Measurements from ENCODE around the gene NEAT1. TPM values are rescaled to one million over a fixed set of nuclear protein-coding genes. Genes with fewer than 3 reads are reported as not detected.

The NEAT1 gene
- total and polyA plus RNA-seq, 9 of the 15 experiments (the other 6 are each of a cell fraction or from before 2014, with no cell fraction given), result 20.1 to 389 (median 62.8) TPM

DNA sequence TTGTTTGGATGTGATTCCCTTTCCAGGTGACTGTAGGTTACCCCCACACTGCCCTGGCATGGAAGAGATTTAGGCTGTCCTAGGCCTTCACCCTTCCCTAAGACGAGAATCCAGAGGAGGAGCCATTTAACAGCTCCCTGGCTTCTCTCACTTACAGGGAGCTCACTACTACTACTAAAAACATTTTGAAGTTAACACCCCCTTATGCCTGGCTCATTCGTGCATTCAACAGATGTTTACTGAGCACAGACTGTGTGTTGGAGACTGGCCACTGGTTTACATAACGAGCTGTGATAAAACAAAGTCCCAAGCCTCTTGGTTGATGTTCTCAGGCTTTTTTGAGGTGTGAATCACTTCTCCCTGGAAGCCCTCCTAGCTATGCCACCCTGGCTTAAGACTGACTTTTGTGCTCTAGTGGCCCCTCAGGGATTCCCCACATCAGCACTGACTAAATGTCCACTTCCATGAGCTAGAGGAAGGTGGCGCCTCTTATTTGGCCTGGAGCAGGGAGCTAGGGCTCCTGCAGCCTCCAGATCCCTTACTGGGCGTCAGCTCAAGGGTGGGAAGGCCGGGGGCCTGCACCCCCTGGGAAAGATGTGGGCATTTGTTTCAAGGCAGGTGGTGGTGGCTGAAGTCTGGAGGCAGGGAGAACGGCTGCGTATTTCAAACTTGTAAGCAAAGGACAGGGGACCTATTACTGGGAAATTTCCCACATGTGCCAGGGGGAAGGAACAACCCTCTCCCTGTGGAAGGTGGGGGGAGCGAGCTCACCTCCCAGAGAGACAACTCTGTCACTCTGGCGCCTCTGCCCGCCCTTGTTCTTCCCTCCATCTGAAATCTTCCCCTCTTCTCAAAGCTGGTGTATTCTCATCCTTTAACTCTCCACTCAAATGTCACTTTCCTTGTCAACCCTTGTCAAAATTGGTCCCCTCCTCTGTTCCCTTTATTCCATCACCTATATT lies 56.9 kb downstream of the NEAT1 start (continued):
- TF ChIP-seq FOXA3 (CRISPR knock-in tag; conservative IDR thresholded peaks at IDR 0.05 in 1 of 2, IDR thresholded peaks at IDR 0.05 in 1 of 2), result 0 out of 4 replicates have a peak, but pooled peaks of 1 of the 2 experiments have one; percentile 44
- TF ChIP-seq NFIC (IDR thresholded peaks at IDR 0.05), result peak; percentile 18; the same call in 1 of the 2 replicates
- TF ChIP-seq SMC3 (conservative IDR thresholded peaks at IDR 0.05; ENCODE audit: insufficient read depth, low read depth, low read length), result peak; percentile 22; the same call in 1 of the 2 replicates
- TF ChIP-seq USF1 (CRISPR knock-in tag; IDR thresholded peaks at IDR 0.05), result no peak
- no peak for TF ChIP-seq C11orf30 (IDR thresholded peaks at IDR 0.05; ENCODE audit: low read depth)
- TF ChIP-seq HIVEP1 (CRISPR knock-in tag; IDR thresholded peaks at IDR 0.05), result no peak
- no peak for TF ChIP-seq PHF20 (IDR thresholded peaks at IDR 0.05; ENCODE audit: partially characterized antibody)
- TF ChIP-seq E2F3 (CRISPR knock-in tag; IDR thresholded peaks at IDR 0.05), result no peak
- no peak for TF ChIP-seq LEF1 (IDR thresholded peaks at IDR 0.05)
- no peak for TF ChIP-seq NR4A1 (CRISPR knock-in tag; IDR thresholded peaks at IDR 0.05)
- no peak for TF ChIP-seq NR4A1 (tag; IDR thresholded peaks at IDR 0.05)
- no peak for TF ChIP-seq STAT5B (CRISPR knock-in tag; IDR thresholded peaks at IDR 0.05)
- no peak for TF ChIP-seq CEBPB (tag; IDR thresholded peaks at IDR 0.05)
- TF ChIP-seq TAF15 (IDR thresholded peaks at IDR 0.05; ENCODE audit: low read depth, low read length), result no peak
- no peak; the same call in 1 of the 2 replicates for TF ChIP-seq LCOR (CRISPR knock-in tag; IDR thresholded peaks at IDR 0.05)
- TF ChIP-seq NCOA1 (IDR thresholded peaks at IDR 0.05; ENCODE audit: low read depth), result no peak
- TF ChIP-seq CEBPG (CRISPR knock-in tag; IDR thresholded peaks at IDR 0.05), result no peak
- TF ChIP-seq CEBPG (tag; conservative IDR thresholded peaks at IDR 0.05 in 1 of 2, IDR thresholded peaks at IDR 0.05 in 1 of 2), result no peak
- TF ChIP-seq SMARCA5 (IDR thresholded peaks at IDR 0.05), result 0 out of 2 replicates have a peak, but pooled peaks have one; percentile 22
- no peak for TF ChIP-seq KDM1A (IDR thresholded peaks at IDR 0.05)
- TF ChIP-seq, protein P1, sequence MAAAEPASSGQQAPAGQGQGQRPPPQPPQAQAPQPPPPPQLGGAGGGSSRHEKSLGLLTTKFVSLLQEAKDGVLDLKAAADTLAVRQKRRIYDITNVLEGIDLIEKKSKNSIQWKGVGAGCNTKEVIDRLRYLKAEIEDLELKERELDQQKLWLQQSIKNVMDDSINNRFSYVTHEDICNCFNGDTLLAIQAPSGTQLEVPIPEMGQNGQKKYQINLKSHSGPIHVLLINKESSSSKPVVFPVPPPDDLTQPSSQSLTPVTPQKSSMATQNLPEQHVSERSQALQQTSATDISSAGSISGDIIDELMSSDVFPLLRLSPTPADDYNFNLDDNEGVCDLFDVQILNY (CRISPR knock-in tag; IDR thresholded peaks at IDR 0.05), result no peak
- no peak for TF ChIP-seq GATAD2B (IDR thresholded peaks at IDR 0.05; ENCODE audit: borderline replicate concordance)
- TF ChIP-seq, protein P2, sequence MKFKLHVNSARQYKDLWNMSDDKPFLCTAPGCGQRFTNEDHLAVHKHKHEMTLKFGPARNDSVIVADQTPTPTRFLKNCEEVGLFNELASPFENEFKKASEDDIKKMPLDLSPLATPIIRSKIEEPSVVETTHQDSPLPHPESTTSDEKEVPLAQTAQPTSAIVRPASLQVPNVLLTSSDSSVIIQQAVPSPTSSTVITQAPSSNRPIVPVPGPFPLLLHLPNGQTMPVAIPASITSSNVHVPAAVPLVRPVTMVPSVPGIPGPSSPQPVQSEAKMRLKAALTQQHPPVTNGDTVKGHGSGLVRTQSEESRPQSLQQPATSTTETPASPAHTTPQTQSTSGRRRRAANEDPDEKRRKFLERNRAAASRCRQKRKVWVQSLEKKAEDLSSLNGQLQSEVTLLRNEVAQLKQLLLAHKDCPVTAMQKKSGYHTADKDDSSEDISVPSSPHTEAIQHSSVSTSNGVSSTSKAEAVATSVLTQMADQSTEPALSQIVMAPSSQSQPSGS (CRISPR knock-in tag; IDR thresholded peaks at IDR 0.05), result no peak
- TF ChIP-seq, protein P3, sequence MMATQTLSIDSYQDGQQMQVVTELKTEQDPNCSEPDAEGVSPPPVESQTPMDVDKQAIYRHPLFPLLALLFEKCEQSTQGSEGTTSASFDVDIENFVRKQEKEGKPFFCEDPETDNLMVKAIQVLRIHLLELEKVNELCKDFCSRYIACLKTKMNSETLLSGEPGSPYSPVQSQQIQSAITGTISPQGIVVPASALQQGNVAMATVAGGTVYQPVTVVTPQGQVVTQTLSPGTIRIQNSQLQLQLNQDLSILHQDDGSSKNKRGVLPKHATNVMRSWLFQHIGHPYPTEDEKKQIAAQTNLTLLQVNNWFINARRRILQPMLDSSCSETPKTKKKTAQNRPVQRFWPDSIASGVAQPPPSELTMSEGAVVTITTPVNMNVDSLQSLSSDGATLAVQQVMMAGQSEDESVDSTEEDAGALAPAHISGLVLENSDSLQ (IDR thresholded peaks at IDR 0.05), result peak; percentile 41; the same call in 1 of the 2 replicates
- TF ChIP-seq HDAC1 (IDR thresholded peaks at IDR 0.05), result 0 out of 4 replicates have a peak, but pooled peaks of 1 of the 2 experiments have one; percentile 36

All from K562 (cell line).